Measurements from ENCODE around the gene SUSD3.

The SUSD3 gene

GRCh38 chr9:93095205-93096130 lies 37.0 kb downstream of the SUSD3 start:
- H3K4me3 ChIP-seq (ENCODE audit: low read depth, low read length), result peak overlapping the region; percentile 53
- DNase-seq (ENCODE audit: low read depth), result peak; percentile 98
- TF ChIP-seq POLR2A (IDR thresholded peaks at IDR 0.05; ENCODE audit: extremely low read depth, insufficient read length), result peak; percentile 65
- no peak for TF ChIP-seq CTCF (IDR thresholded peaks at IDR 0.05; ENCODE audit: low read depth, low read length)
- TF ChIP-seq MYC (IDR thresholded peaks at IDR 0.05; ENCODE audit: low read depth, low read length), result peak; percentile 23
- TF ChIP-seq, protein P1, sequence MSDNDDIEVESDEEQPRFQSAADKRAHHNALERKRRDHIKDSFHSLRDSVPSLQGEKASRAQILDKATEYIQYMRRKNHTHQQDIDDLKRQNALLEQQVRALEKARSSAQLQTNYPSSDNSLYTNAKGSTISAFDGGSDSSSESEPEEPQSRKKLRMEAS (IDR thresholded peaks at IDR 0.05; ENCODE audit: low read depth, low read length), result peak; percentile 17; the same call in 1 of the 2 replicates

DNA sequence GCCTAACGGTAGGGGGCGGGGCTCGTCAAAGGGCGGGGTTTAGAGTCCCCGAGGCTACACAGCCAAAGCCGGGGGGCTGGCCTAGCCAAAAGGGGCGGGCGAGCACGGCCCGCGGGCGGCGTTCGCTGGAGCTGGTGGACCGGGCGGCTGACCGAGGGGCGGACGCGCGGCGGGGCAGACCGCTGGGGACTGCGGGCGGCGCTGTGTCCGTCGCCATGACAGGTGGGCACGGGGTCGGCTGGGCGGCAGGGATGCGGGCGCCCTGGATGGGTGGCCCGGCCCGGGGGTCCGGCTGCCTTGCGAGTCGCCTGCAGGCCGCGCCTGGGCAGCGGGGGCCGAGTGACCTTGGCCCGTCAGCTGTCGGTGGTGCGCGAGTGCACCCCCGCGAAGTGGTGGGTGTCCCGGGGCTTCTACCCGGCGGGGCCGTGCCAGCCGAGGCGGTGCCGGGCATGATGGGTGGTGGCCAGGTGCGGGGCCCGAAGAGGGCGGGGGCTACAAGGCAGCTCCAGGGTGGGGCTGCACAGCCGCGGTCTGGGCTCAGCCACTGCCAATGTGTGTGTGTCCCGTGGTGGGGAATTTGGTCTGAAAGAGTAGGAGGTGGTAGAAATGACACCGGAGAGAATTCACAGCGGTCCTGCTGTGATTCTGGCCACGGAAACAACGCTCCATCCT lies 37.8 kb downstream of the SUSD3 start, which contains the start of gene CARD19:
CARD19 (plus strand) TSS at position 87 of the 672 bp plus-strand sequence; CDS start at position 216, 129 bp downstream.
- peak within 1 kb of the TSS; percentile 73 for H3K4me3 ChIP-seq (ENCODE audit: low read depth, low read length)
- TF ChIP-seq POLR2A (IDR thresholded peaks at IDR 0.05; ENCODE audit: extremely low read depth, insufficient read length) (peak; percentile 50), CTCF (IDR thresholded peaks at IDR 0.05; ENCODE audit: low read depth, low read length) (no peak), MYC (IDR thresholded peaks at IDR 0.05; ENCODE audit: low read depth, low read length) (no peak)
- TF ChIP-seq, protein P1 (IDR thresholded peaks at IDR 0.05; ENCODE audit: low read depth, low read length), result no peak
- peak; percentile 48 for DNase-seq (ENCODE audit: low read depth)

- DNase-seq (ENCODE audit: low read depth), result peak; percentile 34
- no peak for TF ChIP-seq POLR2A (IDR thresholded peaks at IDR 0.05; ENCODE audit: extremely low read depth, insufficient read length)
- TF ChIP-seq, protein P1 (IDR thresholded peaks at IDR 0.05; ENCODE audit: low read depth, low read length), result no peak
- TF ChIP-seq CTCF (IDR thresholded peaks at IDR 0.05; ENCODE audit: low read depth, low read length), result no peak
- TF ChIP-seq MYC (IDR thresholded peaks at IDR 0.05; ENCODE audit: low read depth, low read length), result no peak
- H3K4me3 ChIP-seq (ENCODE audit: low read depth, low read length), result peak overlapping the region; percentile 73
Observed at GRCh38 chr9:93096811-93097382, 38.4 kb downstream of the SUSD3 start.

DNA sequence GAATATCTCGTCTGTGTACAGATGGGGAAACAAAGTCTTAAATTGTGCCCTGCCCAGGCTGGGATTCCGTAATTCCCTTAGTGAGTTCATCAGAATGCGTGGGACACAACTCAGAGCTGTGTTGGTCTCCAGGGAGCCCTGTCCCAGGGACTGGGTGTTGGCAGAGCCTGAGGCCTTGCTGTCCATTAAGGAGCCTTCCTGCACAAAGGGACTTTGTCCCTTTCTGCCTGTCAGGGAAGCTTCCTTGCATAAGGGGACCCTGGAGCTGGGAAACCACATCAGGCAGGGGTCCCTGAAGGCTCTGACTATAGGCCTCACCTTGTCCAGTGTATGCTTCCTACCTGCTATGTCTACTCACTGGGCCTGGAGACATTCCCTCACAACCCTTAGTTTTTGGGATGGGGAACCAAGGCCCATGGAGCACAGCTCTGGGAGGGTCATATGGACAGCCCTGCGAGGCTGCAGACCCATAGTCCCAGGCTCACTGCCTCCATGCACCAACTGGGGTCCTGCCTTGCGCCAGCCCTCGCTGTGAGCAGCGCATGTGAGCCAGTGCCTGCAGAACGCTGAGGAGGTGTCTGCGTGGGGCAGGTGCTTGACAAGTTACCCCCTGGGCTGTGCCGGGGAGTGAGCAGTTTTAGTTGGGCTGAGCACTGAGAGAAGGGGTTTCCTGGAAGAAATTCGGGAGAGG lies 39.2 kb downstream of the SUSD3 start:
- no peak for TF ChIP-seq MYC (IDR thresholded peaks at IDR 0.05; ENCODE audit: low read depth, low read length)
- TF ChIP-seq CTCF (IDR thresholded peaks at IDR 0.05; ENCODE audit: low read depth, low read length), result no peak
- no peak for TF ChIP-seq POLR2A (IDR thresholded peaks at IDR 0.05; ENCODE audit: extremely low read depth, insufficient read length)
- TF ChIP-seq, protein P1 (IDR thresholded peaks at IDR 0.05; ENCODE audit: low read depth, low read length), result no peak
- H3K4me3 ChIP-seq (ENCODE audit: low read depth, low read length), result peak overlapping the region; percentile 73
- DNase-seq (ENCODE audit: low read depth), result peak; percentile 47

All from NB4 (cell line).